ENCODE data around the gene GORASP2. TPM values are rescaled to one million over a fixed set of nuclear protein-coding genes. Genes with fewer than 3 reads are reported as not detected.

The GORASP2 gene
- total RNA-seq, 1 experiment from 2014 or later: 55.6 TPM

GRCh38 chr2:170922634-170923494 is 6.2 kb upstream of the GORASP2 start:
- no peak for DNase-seq (ENCODE audit: extremely low read depth, low read depth)

- DNase-seq (ENCODE audit: extremely low read depth, low read depth): no peak
Measured at GRCh38 chr2:170923799-170924198, 5.3 kb upstream of the GORASP2 start.

GRCh38 chr2:170924969-170925368 is 4.1 kb upstream of the GORASP2 start:
- no peak for DNase-seq (ENCODE audit: extremely low read depth, low read depth)

- no peak for DNase-seq (ENCODE audit: extremely low read depth, low read depth)
Measured at GRCh38 chr2:170925923-170926322, 3.1 kb upstream of the GORASP2 start.

- DNase-seq (ENCODE audit: extremely low read depth, low read depth): no peak
Measured at GRCh38 chr2:170926743-170927297, 2.2 kb upstream of the GORASP2 start.

GRCh38 chr2:170928036-170928823 is 823 bp upstream of the GORASP2 start:
- no peak for DNase-seq (ENCODE audit: extremely low read depth, low read depth)

- DNase-seq (ENCODE audit: extremely low read depth, low read depth): no peak
Measured at GRCh38 chr2:170929686-170930050, 615 bp downstream of the GORASP2 start.

GRCh38 chr2:170930131-170930990 is 1.3 kb downstream of the GORASP2 start:
- peak; percentile 17 for DNase-seq (ENCODE audit: extremely low read depth, low read depth)

- DNase-seq (ENCODE audit: extremely low read depth, low read depth): no peak
Measured at GRCh38 chr2:170930991-170931266, 1.9 kb downstream of the GORASP2 start.

GRCh38 chr2:170932166-170932565 is 3.1 kb downstream of the GORASP2 start:
- DNase-seq (ENCODE audit: extremely low read depth, low read depth): no peak

- no peak for DNase-seq (ENCODE audit: extremely low read depth, low read depth)
Measured at GRCh38 chr2:170932948-170933347, 3.9 kb downstream of the GORASP2 start.

GRCh38 chr2:170937709-170938379 is 8.8 kb downstream of the GORASP2 start:
- no peak for DNase-seq (ENCODE audit: extremely low read depth, low read depth)

GRCh38 chr2:170940066-170940465 is 11.0 kb downstream of the GORASP2 start:
- no peak for DNase-seq (ENCODE audit: extremely low read depth, low read depth)

- no peak for DNase-seq (ENCODE audit: extremely low read depth, low read depth)
Measured at GRCh38 chr2:170942615-170943014, 13.6 kb downstream of the GORASP2 start.

GRCh38 chr2:170943041-170943440 is 14.0 kb downstream of the GORASP2 start:
- DNase-seq (ENCODE audit: extremely low read depth, low read depth): no peak

- no peak for DNase-seq (ENCODE audit: extremely low read depth, low read depth)
Measured at GRCh38 chr2:170943596-170943995, 14.5 kb downstream of the GORASP2 start.

- no peak for DNase-seq (ENCODE audit: extremely low read depth, low read depth)
Measured at GRCh38 chr2:170944545-170944944, 15.5 kb downstream of the GORASP2 start.

- no peak for DNase-seq (ENCODE audit: extremely low read depth, low read depth)
Measured at GRCh38 chr2:170949415-170949814, 20.4 kb downstream of the GORASP2 start.

- no peak for DNase-seq (ENCODE audit: extremely low read depth, low read depth)
Measured at GRCh38 chr2:170950221-170950761, 21.2 kb downstream of the GORASP2 start.

GRCh38 chr2:170953941-170954340 is 24.9 kb downstream of the GORASP2 start:
- DNase-seq (ENCODE audit: extremely low read depth, low read depth): no peak

Measured in NCI-H460 (cell line).